ENCODE results near the gene IL6ST. TPM values are rescaled to one million over a fixed set of nuclear protein-coding genes. Genes with fewer than 3 reads are reported as not detected.
A peak's percentile ranks its signal among the peaks of the same experiment; 100 is the strongest.
"Not testable (repeated sequence)": the region's sequence is repeated elsewhere in the genome, so short reads cannot be mapped to it uniquely, and the experiment has no call there.

Gene IL6ST
- total RNA-seq, 3 donors from 2014 or later: 78.0 to 209 (median 126) TPM

DNA sequence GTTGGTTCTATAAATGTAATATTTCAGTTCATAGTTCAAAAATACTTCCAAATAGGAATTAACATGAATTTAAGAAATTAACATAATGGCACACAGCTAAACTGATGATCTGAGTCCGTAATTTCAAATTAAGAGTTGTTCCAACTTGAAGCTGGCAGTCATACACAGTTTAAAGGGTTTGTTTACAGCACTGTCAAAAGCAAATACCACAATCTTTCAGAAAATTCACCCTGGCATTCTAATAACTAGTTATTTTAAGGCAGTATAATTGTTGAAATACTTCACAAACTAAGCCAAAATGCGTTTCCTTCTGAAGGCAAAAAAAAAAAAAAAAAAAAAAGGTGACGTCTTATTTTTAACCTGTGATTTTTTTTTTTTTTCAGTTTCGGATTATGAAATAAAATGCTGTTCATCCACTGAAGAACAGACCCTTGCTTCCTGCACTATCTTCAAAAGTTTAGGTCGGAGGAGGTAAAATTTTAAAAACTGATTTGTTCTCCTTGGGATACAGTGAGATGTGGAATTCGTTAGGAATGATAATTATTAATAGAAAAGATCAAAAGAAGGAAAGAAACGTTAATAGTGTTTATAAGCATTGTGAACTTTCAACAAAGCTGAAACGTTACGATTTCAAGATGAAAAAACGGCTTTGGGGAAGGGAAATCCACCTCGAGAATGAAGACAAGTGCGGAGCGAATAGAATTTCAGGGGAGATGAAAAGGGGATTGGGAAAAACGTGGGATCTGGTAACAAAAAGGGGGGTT, 850 bp downstream of the IL6ST start:
- no peaks in the 10 kb centered on the region for H3K36me3 ChIP-seq (ENCODE audit: low read depth)
- TF ChIP-seq, protein P1, sequence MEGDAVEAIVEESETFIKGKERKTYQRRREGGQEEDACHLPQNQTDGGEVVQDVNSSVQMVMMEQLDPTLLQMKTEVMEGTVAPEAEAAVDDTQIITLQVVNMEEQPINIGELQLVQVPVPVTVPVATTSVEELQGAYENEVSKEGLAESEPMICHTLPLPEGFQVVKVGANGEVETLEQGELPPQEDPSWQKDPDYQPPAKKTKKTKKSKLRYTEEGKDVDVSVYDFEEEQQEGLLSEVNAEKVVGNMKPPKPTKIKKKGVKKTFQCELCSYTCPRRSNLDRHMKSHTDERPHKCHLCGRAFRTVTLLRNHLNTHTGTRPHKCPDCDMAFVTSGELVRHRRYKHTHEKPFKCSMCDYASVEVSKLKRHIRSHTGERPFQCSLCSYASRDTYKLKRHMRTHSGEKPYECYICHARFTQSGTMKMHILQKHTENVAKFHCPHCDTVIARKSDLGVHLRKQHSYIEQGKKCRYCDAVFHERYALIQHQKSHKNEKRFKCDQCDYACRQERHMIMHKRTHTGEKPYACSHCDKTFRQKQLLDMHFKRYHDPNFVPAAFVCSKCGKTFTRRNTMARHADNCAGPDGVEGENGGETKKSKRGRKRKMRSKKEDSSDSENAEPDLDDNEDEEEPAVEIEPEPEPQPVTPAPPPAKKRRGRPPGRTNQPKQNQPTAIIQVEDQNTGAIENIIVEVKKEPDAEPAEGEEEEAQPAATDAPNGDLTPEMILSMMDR (IDR thresholded peaks at IDR 0.05): no peak
- H3K4me3 ChIP-seq: peak overlapping the region; percentile 74
- DNase-seq (no peak), ATAC-seq (no peak)
- no peaks in the 10 kb centered on the region for H3K9me3 ChIP-seq
- intact Hi-C loops (cut with DNase I, micrococcal nuclease): no loop called here
- peaks cover 54% of the 10 kb centered on the region for H3K4me1 ChIP-seq (ENCODE audit: low read depth)

- no peaks in the 10 kb centered on the region for H3K9me3 ChIP-seq
- H3K4me3 ChIP-seq: no peak overlapping the region
- peaks cover 54% of the 10 kb centered on the region for H3K4me1 ChIP-seq (ENCODE audit: low read depth)
- intact Hi-C loops (cut with DNase I, micrococcal nuclease): no loop called here
- DNase-seq: peak in 1 of 3 donors; percentile 18
- ATAC-seq: no peak
- H3K36me3 ChIP-seq (ENCODE audit: low read depth): no peaks in the 10 kb centered on the region
- TF ChIP-seq, protein P1 (IDR thresholded peaks at IDR 0.05): no peak
Measured at GRCh38 chr5:55993013-55993412, 1.8 kb downstream of the IL6ST start.

- ATAC-seq (no peak), DNase-seq (no peak)
- TF ChIP-seq, protein P1 (IDR thresholded peaks at IDR 0.05): no peak
- Histone ChIP-seq H3K36me3 (ENCODE audit: low read depth) (no peaks in the 10 kb centered on the region), H3K4me1 (ENCODE audit: low read depth) (peaks cover 43% of the 10 kb centered on the region), H3K9me3 (no peaks in the 10 kb centered on the region), H3K4me3 (no peak overlapping the region)
- intact Hi-C loops (cut with DNase I, micrococcal nuclease): no loop called here
Measured at GRCh38 chr5:55991768-55992486, 2.8 kb downstream of the IL6ST start.

GRCh38 chr5:55990895-55991294, 3.9 kb downstream of the IL6ST start:
- DNase-seq; H3K9me3 ChIP-seq; H3K36me3 ChIP-seq (ENCODE audit: low read depth); intact Hi-C loops (cut with DNase I, micrococcal nuclease); ATAC-seq; H3K4me3 ChIP-seq: not testable (repeated sequence)
- H3K4me1 ChIP-seq (ENCODE audit: low read depth): peaks cover 37% of the 10 kb centered on the region

- no peak overlapping the region for H3K4me3 ChIP-seq
- ATAC-seq: no peak
- H3K4me1 ChIP-seq (ENCODE audit: low read depth): peaks cover 34% of the 10 kb centered on the region
- H3K9me3 ChIP-seq: no peaks in the 10 kb centered on the region
- no peak for DNase-seq
- intact Hi-C loops (cut with DNase I, micrococcal nuclease): no loop called here
- no peaks in the 10 kb centered on the region for H3K36me3 ChIP-seq (ENCODE audit: low read depth)
- TF ChIP-seq, protein P1 (IDR thresholded peaks at IDR 0.05): no peak
Measured at GRCh38 chr5:55989860-55990259, 4.9 kb downstream of the IL6ST start.

DNA sequence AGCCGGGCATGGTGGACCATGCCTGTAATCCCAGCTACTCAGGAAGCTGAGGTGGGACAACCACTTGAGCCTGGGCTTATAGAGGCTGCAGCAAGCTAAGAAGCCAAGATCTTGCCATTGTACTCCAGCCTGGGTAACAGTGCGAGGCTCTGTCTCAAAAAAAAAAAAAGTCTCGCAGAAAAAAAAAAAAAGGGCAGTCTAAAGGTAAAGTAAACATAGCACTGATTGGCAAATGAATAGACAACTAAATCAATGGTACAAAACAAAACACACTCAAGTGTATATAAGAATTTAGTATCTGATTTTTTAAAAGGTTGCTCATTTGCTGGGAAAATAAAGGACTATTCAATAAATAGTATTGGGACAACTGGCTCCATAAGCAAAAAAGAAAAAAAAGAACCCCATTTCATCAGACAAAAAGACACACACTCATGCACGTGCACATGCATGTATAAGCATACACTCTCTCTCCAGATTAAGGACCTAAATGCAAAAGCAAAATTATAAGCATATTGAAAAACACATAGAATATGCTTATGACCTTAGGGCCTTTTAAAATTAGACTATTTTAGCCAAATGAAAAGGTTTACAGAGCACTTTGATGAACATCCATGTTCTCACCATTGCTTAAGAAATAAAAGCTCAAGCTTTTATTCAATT, 5.7 kb downstream of the IL6ST start:
- Histone ChIP-seq H3K36me3 (ENCODE audit: low read depth) (no peaks in the 10 kb centered on the region), H3K4me3 (no peak overlapping the region), H3K4me1 (ENCODE audit: low read depth) (peaks cover 34% of the 10 kb centered on the region), H3K9me3 (no peaks in the 10 kb centered on the region)
- TF ChIP-seq, protein P1 (IDR thresholded peaks at IDR 0.05): no peak
- DNase-seq (no peak), ATAC-seq (no peak)
- intact Hi-C loops (cut with DNase I, micrococcal nuclease): no loop called here

- peaks cover 35% of the 10 kb centered on the region for H3K4me1 ChIP-seq (ENCODE audit: low read depth)
- DNase-seq; ATAC-seq; H3K36me3 ChIP-seq (ENCODE audit: low read depth); H3K4me3 ChIP-seq; H3K9me3 ChIP-seq; intact Hi-C loops (cut with DNase I, micrococcal nuclease): not testable (repeated sequence)
Measured at GRCh38 chr5:55988428-55988827, 6.3 kb downstream of the IL6ST start.

All from mucosa of descending colon (tissue), 3 donors.